Uterus (tissue), 4 donors: ENCODE measurements around the gene IRF8. TPM values are rescaled to one million over a fixed set of nuclear protein-coding genes. Genes with fewer than 3 reads are reported as not detected.

Experiments used
- DNase-seq, 2 donors: peaks; one replicate each; pipeline ENCODE4 v3.0.0-alpha.2; 2019 to 2020
- H3K27ac ChIP-seq, 2 donors: fragments of 200-600 bp; sonication (generic); 1 replicate in 1 of 2; 2 replicates in 1 of 2; pipeline ENCODE4 v1.5.1; 2016 to 2018
- H3K27me3 ChIP-seq, 2 donors: fragments of 200-600 bp; sonication (generic); one replicate each; pipeline ENCODE4 v1.5.1; 2018 to 2019; ENCODE audit warnings: control low read depth in 1 of 2
- H3K36me3 ChIP-seq, 2 donors: fragments of 200-600 bp; sonication (generic); one replicate each; pipeline ENCODE4 v1.5.1; 2019; ENCODE audit warnings: control low read depth in 1 of 2
- H3K4me1 ChIP-seq, 2 donors: fragments of 200-600 bp; sonication (generic); one replicate each; pipeline ENCODE4 v1.5.1; 2018 to 2019; ENCODE audit warnings: control low read depth in 1 of 2
- H3K4me3 ChIP-seq, 2 donors: fragments of 200-600 bp; sonication (generic); 1 replicate in 1 of 2; 2 replicates in 1 of 2; pipeline ENCODE4 v1.5.1; 2018 to 2019; ENCODE audit warnings: mild to moderate bottlenecking in 1 of 2
- H3K9me3 ChIP-seq, 2 donors: fragments of 200-600 bp; sonication (generic); one replicate each; pipeline ENCODE4 v1.5.1; 2019; ENCODE audit warnings: control low read depth in 1 of 2
- POLR2A ChIP-seq, 2 donors: fragments of 450-650 bp; IDR thresholded peaks; one replicate each; pipeline ENCODE4 v1.6.1; 2016; ENCODE audit warnings: antibody characterized with exemption in 2 of 2, mild to moderate bottlenecking in 1 of 2, moderate library complexity in 1 of 2
- intact Hi-C: fragments of 100-400 bp; cut with DNase I; formaldehyde crosslinking; loops from one replicate; pipeline ENCODE4 v1.15.1; 2023; ENCODE audit warnings: low total_unique reads
- total RNA-seq, 4 donors: library from RNA; depleted of rRNA in 3 of 4; stranded (reverse); fragments of >200 nt in 3 of 4; gene quantifications; one replicate each; pipeline versions ENCODE4 v1.1.0 to v1.2.4, GENCODE V29; 2014 to 2023
- TF ChIP-seq, protein P1 (sequence below), 4 experiments: fragments of 200-600 bp in 2 of 4; fragments of 450-650 bp in 2 of 4; sonication (generic) in 2 of 4; IDR thresholded peaks; one replicate each; pipeline ENCODE4 v1.5.1; 2016 to 2019; ENCODE audit warnings: antibody characterized with exemption in 4 of 4, mild to moderate bottlenecking in 2 of 4, moderate library complexity in 1 of 4
- donor health status: DM: yes; HTN: yes; CAD: no.

Gene IRF8
- total RNA-seq, 4 donors from 2014 or later = 3.7 to 17.3 (median 3.8) TPM; not detected in 1

DNA sequence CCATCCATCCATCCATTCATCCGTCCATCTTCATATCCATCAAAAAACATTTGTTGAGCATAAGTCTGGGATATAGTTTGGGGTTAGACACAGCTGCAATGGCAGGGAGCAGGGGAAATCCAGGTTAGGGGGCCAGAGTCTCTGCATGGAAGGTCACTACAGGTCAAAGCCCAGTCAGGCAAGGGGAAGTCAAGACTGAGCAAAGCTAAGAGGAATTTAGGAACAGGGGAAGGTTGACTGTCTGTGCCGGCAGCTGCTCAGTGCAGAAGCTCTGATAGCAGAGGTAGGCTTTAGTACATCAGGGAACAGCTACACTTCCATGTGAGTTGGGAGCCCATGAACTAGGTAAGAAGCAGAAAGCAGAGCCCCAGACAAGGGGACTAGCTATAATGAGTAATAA is 68.1 kb downstream of the IRF8 start:
- Histone ChIP-seq H3K36me3 (no peaks in the 10 kb centered on the region), H3K27me3 (no peaks in the 10 kb centered on the region), H3K4me1 (no peaks in the 10 kb centered on the region), H3K9me3 (no peaks in the 10 kb centered on the region), H3K4me3 (no peak overlapping the region), H3K27ac (no peak overlapping the region)
- DNase-seq = no peak
- intact Hi-C loops = no loop called here
- TF ChIP-seq POLR2A (IDR thresholded peaks at IDR 0.05) = no peak
- TF ChIP-seq, protein P1, sequence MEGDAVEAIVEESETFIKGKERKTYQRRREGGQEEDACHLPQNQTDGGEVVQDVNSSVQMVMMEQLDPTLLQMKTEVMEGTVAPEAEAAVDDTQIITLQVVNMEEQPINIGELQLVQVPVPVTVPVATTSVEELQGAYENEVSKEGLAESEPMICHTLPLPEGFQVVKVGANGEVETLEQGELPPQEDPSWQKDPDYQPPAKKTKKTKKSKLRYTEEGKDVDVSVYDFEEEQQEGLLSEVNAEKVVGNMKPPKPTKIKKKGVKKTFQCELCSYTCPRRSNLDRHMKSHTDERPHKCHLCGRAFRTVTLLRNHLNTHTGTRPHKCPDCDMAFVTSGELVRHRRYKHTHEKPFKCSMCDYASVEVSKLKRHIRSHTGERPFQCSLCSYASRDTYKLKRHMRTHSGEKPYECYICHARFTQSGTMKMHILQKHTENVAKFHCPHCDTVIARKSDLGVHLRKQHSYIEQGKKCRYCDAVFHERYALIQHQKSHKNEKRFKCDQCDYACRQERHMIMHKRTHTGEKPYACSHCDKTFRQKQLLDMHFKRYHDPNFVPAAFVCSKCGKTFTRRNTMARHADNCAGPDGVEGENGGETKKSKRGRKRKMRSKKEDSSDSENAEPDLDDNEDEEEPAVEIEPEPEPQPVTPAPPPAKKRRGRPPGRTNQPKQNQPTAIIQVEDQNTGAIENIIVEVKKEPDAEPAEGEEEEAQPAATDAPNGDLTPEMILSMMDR (IDR thresholded peaks at IDR 0.05) = no peak

DNA sequence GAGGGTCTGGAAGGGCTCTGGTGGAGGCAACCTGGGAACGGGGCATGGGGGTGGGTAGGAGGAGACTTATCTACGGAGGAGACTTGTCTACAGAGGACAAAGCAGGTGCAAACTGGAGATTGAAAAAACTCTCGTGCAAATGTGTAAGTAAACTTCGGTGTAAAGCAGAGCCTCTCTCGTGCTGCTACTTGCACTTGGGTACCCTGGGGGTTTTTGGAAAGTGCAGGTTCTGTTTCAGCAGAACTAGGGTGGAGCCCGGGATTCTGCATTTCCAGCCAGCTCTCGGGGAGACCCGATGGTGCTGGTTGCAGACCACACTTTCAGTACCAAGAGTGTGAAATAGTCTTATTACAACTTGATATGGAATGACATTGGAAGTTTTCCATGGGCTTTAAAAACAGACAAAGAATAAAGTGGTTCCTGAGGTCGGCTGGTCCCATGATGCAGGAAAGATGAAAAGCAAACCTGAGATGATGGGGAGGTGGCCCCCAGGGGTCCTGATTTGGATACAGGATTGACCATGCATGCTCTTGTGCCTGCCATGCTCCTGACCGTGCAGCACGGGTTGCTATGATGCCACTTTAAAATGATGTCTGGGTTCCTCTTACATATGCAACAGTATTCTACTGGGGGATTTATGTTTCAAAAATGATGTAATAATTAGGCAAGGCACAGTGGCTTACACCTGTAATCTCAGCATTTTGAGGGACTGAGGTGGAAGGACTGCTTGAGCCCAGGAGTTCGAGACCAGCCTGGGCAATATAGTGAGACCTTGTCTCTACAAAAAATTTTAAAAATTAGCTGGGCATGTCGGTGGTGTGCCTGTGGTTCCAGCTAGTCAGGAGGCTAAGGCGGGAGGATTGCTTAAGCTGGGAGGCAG is 69.3 kb downstream of the IRF8 start:
- H3K4me1 ChIP-seq = no peaks in the 10 kb centered on the region
- H3K9me3 ChIP-seq = no peaks in the 10 kb centered on the region
- no peak overlapping the region for H3K4me3 ChIP-seq
- TF ChIP-seq, protein P1 (IDR thresholded peaks at IDR 0.05) = no peak
- TF ChIP-seq POLR2A (IDR thresholded peaks at IDR 0.05) = no peak
- DNase-seq = no peak
- intact Hi-C loops = no loop called here
- H3K36me3 ChIP-seq = no peaks in the 10 kb centered on the region
- no peak overlapping the region for H3K27ac ChIP-seq
- no peaks in the 10 kb centered on the region for H3K27me3 ChIP-seq

DNA sequence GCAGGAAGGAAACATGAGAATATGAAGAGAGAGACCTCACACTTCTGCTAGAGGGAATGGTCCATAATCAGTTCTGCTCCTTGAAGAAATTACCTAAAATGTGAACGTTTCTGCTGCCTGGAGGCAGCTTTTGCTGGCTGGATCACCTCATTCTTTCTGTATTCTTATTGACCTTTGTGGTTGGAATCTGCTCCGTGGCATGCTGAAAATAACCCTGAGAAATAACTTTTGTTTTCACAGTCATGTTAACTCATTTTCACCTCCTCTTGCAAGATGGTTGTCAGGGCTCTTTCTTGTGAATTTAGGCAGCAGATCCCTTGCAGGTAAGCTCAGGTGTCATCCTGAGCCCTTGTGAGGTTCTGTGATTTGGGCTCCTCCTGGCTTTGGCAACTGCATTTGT is 70.2 kb downstream of the IRF8 start:
- Histone ChIP-seq H3K4me1 (no peaks in the 10 kb centered on the region), H3K9me3 (no peaks in the 10 kb centered on the region), H3K27ac (no peak overlapping the region), H3K4me3 (no peak overlapping the region), H3K27me3 (no peaks in the 10 kb centered on the region), H3K36me3 (no peaks in the 10 kb centered on the region)
- DNase-seq = no peak
- intact Hi-C loops = no loop called here
- TF ChIP-seq, protein P1 (IDR thresholded peaks at IDR 0.05) = no peak
- no peak for TF ChIP-seq POLR2A (IDR thresholded peaks at IDR 0.05)

DNA sequence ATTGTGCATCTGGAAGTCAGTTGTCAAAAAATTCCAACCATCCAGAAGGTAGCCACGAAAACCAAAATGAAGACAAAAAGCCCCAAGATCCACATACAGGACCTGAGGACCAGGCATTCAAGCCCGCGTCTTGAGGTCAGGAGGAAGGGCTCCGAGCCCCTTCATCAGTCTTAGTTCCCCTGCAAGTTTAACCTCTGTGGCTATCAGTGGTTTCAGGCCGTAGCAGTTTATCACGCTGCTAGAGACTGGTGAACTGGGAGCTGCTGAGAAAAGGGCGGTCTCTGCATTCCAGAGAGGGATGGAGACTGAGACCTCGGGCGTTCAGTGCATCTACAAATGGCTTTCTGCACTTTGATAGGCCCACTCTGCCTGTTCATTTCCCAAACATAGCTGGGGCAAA is 70.6 kb downstream of the IRF8 start:
- H3K9me3 ChIP-seq = no peaks in the 10 kb centered on the region
- intact Hi-C loops = no loop called here
- DNase-seq = no peak
- no peak overlapping the region for H3K4me3 ChIP-seq
- no peak overlapping the region for H3K27ac ChIP-seq
- TF ChIP-seq, protein P1 (IDR thresholded peaks at IDR 0.05) = no peak
- H3K36me3 ChIP-seq = no peaks in the 10 kb centered on the region
- no peaks in the 10 kb centered on the region for H3K27me3 ChIP-seq
- H3K4me1 ChIP-seq = no peaks in the 10 kb centered on the region

DNA sequence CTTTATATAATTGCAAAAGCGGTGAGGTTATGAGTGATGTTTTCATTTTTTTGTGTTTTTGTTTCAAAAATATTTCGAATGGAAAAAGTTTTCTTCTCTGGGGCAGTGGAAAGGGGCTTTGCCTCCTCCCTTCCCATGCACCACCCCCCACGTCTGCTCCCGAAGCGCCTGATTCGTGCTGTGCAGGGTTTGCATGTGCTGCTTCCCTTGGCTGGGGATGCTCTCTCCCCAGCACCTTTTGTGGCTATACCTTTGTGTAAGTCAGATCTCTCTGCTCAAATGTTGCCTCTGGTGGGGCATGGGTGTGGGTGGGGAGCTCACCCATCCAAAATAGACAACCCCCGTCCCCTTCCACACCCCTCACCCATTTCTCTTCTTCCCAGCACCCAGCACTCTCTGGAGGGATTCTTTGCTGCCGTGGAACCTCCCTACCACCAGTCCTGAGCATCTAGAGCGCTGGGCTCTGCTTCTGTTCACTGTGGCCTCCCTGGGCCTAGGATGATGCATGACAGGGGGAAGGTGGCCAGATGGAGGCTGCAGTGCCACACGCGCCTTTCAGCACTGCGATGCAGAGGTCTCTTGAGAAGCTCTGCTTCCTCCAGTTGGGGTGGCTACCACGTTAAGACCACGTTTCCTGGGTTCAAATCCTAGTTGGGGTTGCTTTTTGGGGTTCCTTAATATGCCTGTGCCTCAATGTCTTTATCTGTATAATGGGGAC is 71.2 kb downstream of the IRF8 start:
- no peak overlapping the region for H3K4me3 ChIP-seq
- TF ChIP-seq, protein P1 (IDR thresholded peaks at IDR 0.05) = no peak
- TF ChIP-seq POLR2A (IDR thresholded peaks at IDR 0.05) = no peak
- no peak overlapping the region for H3K27ac ChIP-seq
- intact Hi-C loops = no loop called here
- H3K27me3 ChIP-seq = no peaks in the 10 kb centered on the region
- H3K9me3 ChIP-seq = no peaks in the 10 kb centered on the region
- H3K4me1 ChIP-seq = no peaks in the 10 kb centered on the region
- no peaks in the 10 kb centered on the region for H3K36me3 ChIP-seq
- no peak for DNase-seq
